Esophagus muscularis mucosa (tissue), 4 donors: ENCODE measurements around the gene MARK2.

Experiments used
- CTCF ChIP-seq, 3 experiments: fragments of 200-600 bp in 2 of 3; fragments of 450-650 bp in 1 of 3; sonication (generic) in 2 of 3; IDR thresholded peaks; one replicate each; pipeline ENCODE4 v1.5.1; 2017 to 2019; ENCODE audit warnings: antibody characterized with exemption in 3 of 3, mild to moderate bottlenecking in 2 of 3, moderate library complexity in 1 of 3
- EP300 ChIP-seq: sonication (generic); formaldehyde crosslinking; IDR thresholded peaks from one replicate; pipeline ENCODE4 v1.6.1; 2017; ENCODE audit warnings: antibody characterized with exemption
- POLR2A ChIP-seq: fragments of 450-650 bp; IDR thresholded peaks from one replicate; pipeline ENCODE4 v1.6.1; 2017; ENCODE audit warnings: antibody characterized with exemption, moderate library complexity, mild to moderate bottlenecking, low read depth

DNA sequence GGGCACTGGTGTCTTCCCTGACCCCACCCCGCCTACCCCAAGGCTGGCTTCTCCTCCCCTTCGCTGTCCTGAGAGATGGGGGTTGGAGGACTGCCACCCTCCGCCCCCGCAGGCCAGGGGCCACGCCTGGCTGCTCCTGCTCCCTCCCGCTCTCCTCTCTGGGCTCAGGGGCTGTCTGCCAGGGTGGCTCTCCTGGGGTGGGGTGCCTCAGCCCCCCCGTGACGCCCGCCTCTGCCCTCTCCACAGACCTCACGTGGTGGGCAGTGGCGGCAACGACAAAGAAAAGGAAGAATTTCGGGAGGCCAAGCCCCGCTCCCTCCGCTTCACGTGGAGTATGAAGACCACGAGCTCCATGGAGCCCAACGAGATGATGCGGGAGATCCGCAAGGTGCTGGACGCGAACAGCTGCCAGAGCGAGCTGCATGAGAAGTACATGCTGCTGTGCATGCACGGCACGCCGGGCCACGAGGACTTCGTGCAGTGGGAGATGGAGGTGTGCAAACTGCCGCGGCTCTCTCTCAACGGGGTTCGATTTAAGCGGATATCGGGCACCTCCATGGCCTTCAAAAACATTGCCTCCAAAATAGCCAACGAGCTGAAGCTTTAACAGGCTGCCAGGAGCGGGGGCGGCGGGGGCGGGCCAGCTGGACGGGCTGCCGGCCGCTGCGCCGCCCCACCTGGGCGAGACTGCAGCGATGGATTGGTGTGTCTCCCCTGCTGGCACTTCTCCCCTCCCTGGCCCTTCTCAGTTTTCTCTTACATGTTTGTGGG lies 69.9 kb downstream of the MARK2 start:
- TF ChIP-seq CTCF (IDR thresholded peaks at IDR 0.05), result no peak
- TF ChIP-seq POLR2A, result no peak
- TF ChIP-seq EP300, result no peak
